Activated T-helper 1 cell treated with anti-CD3 and anti-CD28 coated beads, Interleukin-2, amount 50 U/mL, for 16 hours (primary cell): ENCODE results near the gene FGF2.

ENCODE experiments used
- DNase-seq, 2 donors: peaks; one replicate each; pipeline ENCODE4 v3.0.0-alpha.2; 2020; ENCODE audit warnings: low read depth in 1 of 2, low spot score in 1 of 2

FGF2 gene

DNA sequence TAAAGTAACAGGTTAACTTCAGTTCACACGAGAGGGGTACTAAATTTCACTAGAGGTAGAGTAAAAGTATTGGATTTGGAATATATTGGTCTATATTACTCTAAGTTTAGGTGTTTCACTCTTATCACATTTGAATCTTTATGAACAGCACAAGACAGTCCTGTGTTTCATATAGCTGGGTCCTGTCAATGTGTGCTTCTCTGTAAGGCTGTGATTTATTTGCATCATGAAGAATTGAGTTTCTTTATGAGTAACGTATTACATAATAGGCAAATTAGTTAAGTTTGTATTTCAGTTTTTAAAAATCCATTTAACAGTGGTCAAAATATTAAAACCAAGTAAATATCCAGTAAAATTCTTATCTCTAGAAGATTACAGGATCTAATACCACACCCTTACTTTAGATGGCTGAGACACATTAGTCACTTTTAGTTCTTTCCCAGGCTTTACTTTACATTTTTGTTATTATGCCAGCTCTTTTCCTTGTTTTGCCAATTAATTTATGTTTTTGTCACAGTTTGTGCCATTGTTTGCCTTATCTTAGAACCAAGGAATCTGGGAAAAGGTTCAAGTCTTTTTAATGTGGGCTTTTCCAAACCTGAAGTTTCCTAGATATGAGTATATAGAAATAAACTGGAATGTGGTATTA lies 63.6 kb downstream of the FGF2 start:
- no peak for DNase-seq

- no peak for DNase-seq
These were observed 68.2 kb downstream of the FGF2 start for GRCh38 chr4:122894827-122895226.

DNA sequence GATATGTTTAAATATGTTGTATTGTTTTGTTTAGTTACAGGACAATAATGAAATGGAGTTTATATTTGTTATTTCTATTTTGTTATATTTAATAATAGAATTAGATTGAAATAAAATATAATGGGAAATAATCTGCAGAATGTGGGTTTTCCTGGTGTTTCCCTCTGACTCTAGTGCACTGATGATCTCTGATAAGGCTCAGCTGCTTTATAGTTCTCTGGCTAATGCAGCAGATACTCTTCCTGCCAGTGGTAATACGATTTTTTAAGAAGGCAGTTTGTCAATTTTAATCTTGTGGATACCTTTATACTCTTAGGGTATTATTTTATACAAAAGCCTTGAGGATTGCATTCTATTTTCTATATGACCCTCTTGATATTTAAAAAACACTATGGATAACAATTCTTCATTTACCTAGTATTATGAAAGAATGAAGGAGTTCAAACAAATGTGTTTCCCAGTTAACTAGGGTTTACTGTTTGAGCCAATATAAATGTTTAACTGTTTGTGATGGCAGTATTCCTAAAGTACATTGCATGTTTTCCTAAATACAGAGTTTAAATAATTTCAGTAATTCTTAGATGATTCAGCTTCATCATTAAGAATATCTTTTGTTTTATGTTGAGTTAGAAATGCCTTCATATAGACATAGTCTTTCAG lies 68.8 kb downstream of the FGF2 start:
- no peak for DNase-seq

GRCh38 chr4:122896270-122896669 lies 69.6 kb downstream of the FGF2 start:
- DNase-seq: no peak

DNA sequence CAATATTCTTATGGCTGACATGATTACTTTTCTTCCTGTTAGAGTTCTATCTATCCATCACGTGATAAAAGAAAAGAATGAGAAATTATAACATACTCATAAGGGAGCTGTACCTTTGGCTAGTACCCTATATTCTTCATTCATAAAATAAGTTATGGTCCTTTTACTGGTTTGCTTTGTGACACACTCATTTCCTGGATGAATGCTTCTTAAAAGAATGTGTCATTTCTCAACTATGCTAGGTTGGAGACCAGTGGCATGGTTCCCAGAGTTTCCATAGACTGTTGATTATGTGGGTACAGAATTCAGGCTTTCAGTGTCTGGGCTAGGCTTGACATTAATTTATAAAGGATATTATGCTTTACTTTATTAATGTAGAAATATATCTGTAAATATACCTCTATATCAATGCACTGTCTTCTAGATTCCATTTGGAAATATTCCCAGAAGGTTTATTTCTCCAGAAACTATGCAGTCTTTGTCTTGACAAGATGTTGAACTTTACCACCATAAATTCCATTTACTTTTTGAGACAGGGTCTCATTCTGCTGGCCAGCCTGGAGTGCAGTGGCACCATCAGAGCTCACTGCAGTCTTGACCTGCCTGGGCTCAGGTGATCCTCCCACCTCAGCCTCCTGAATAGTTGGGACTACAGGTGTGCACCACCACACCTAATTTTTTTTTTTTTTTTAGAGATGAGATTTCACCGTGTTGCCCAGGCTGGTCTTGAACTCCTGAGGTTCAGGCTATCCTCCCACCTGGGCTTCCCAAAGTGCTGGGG lies 71.9 kb downstream of the FGF2 start:
- no peak for DNase-seq

- DNase-seq: no peak
These were observed 73.1 kb downstream of the FGF2 start for GRCh38 chr4:122899682-122900081.

- DNase-seq: no peak
These were observed 73.7 kb downstream of the FGF2 start for GRCh38 chr4:122900314-122900713.

GRCh38 chr4:122901247-122902010 lies 74.8 kb downstream of the FGF2 start:
- no peak for DNase-seq

DNA sequence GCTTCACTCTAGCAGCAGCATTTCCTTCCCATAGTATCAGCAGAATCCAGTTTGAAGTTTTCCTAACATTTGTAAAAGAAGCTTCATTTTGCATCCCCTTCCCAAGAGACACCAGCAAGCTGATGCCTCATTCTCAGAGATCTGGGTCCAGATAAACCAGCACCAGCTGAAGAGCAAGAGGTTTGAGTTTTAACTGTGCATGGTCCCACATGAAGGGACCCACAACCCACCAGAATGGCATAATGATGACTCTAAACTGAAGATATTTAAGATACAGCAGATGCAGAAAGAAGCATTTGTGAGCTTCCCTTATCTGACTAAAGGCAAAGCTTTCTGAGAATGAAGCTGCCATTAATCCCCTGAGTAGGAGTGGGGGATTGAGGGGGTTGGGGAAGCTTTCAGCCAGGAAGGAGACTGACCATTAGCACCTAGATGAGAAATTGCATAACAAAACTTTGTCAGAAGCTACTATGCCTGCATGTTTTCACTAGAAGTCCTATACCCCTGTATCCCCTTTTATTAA lies 77.2 kb downstream of the FGF2 start:
- DNase-seq: no peak

GRCh38 chr4:122906859-122907305 lies 80.3 kb downstream of the FGF2 start:
- DNase-seq: no peak

GRCh38 chr4:122908223-122908622 lies 81.6 kb downstream of the FGF2 start:
- no peak for DNase-seq

- no peak for DNase-seq
These were observed 83.1 kb downstream of the FGF2 start for GRCh38 chr4:122909683-122910082.

GRCh38 chr4:122911588-122911987 lies 85.0 kb downstream of the FGF2 start:
- no peak for DNase-seq

- DNase-seq: no peak
These were observed 86.4 kb downstream of the FGF2 start for GRCh38 chr4:122912810-122913575.

- DNase-seq: no peak
These were observed 87.8 kb downstream of the FGF2 start for GRCh38 chr4:122914292-122914904.

DNA sequence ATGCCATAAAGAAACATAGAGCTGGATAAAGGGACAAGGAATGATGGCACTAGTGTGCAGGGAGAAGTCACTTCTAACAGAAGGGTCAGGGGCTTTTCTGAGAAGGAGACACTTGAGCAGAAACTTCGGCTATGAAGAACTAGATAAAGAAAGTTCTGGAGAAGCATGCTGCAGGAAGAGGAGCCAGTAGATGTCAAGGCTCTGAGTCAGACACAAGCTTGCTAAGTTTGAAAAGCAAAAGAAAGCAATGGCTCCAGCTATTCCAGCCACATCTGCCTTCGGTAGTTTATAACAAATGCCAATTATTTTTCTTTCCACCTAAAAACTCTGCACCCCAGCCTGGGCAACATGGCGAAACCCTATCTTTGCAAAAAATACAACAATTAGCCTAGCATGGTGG lies 88.3 kb downstream of the FGF2 start:
- DNase-seq: no peak

GRCh38 chr4:122917731-122918130 lies 91.1 kb downstream of the FGF2 start:
- DNase-seq: no peak

DNA sequence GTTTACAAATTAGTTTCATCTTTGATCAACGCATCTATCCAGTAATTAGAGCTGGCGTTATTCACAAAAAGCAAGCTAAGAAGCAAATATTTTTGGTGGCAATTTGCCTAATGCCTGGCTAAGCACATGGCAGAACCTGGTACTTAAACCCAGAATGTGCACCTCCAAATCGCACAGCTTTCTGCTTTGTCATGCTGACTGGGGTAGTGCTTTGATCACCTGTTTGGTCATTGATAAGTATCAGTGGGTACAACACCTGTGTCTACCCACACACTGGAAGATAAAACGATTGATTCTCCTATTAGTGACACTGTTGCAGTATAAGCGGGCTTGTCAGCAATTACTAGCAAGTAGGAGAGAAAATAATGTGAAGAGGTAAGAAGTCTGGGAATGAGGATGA lies 93.8 kb downstream of the FGF2 start:
- DNase-seq: no peak

- DNase-seq: no peak
These were observed 94.7 kb downstream of the FGF2 start for GRCh38 chr4:122921300-122921699.
